B cell (primary cell): ENCODE results near the gene TRIP4. TPM values are rescaled to one million over a fixed set of nuclear protein-coding genes. Genes with fewer than 3 reads are reported as not detected.
A peak's percentile ranks its signal among the peaks of the same experiment; 100 is the strongest.

Experiments used
- ATAC-seq: fragments of 200-7000 bp; cut with Tn5 transposase; one replicate; pipeline ENCODE4 v1.10.0; 2021; ENCODE audit warnings: low read depth, mild to moderate bottlenecking, moderate number of reproducible peaks, moderate library complexity
- CTCF ChIA-PET: fragments of 350-600 bp; sonication (Branson Sonifier 250); formaldehyde crosslinking; loops from one replicate; lab custom pipeline; 2021; ENCODE audit warnings: antibody characterized with exemption, inconsistent platforms; lab: Charles Lee
- POLR2A ChIA-PET: fragments of 350-600 bp; sonication (Branson Sonifier 250); formaldehyde crosslinking; loops from one replicate; lab custom pipeline; 2021; ENCODE audit warnings: antibody characterized with exemption; lab: Charles Lee
- DNase-seq: peaks from one replicate; pipeline ENCODE4 v3.0.0; 2013
- H2AFZ ChIP-seq: 2 replicates; pipeline ENCODE4 v1.6.1; 2012; ENCODE audit warnings: mild to moderate bottlenecking, low read depth, low read length; ENCODE audit not compliant: insufficient read depth, poor library complexity, severe bottlenecking
- H3K27ac ChIP-seq, 2 donors: 1 replicate in 1 of 2; 2 replicates in 1 of 2; pipeline ENCODE4 v1.5.1; 2012 to 2013; ENCODE audit warnings: low read length in 2 of 2, mild to moderate bottlenecking in 2 of 2, moderate library complexity in 1 of 2
- H3K27me3 ChIP-seq, 4 experiments: fragments of 200-600 bp in 1 of 4; sonication (generic) in 1 of 4; replicated peaks in 1 of 4; 1 replicate in 2 of 4; 2 replicates in 2 of 4; pipeline versions ENCODE4 v1.6.1 to v1.7.0; 2013 to 2016; ENCODE audit warnings: low read length in 3 of 4, mild to moderate bottlenecking in 2 of 4, mixed read lengths in 1 of 4, moderate library complexity in 1 of 4; ENCODE audit not compliant: insufficient read depth in 4 of 4, control insufficient read depth in 3 of 4; ENCODE audit errors: control extremely low read depth in 1 of 4
- H3K36me3 ChIP-seq, 2 experiments: replicated peaks in 1 of 2; 1 replicate in 1 of 2; 2 replicates in 1 of 2; pipeline versions ENCODE4 v1.6.1 to v1.7.1; 2013; ENCODE audit warnings: low read length in 1 of 2; ENCODE audit not compliant: insufficient read depth in 2 of 2, control insufficient read depth in 1 of 2; ENCODE audit errors: control extremely low read depth in 1 of 2, extremely low read depth in 1 of 2
- H3K4me1 ChIP-seq, 2 donors: fragments of 200-600 bp in 1 of 2; sonication (generic) in 1 of 2; 1 replicate in 1 of 2; 2 replicates in 1 of 2; pipeline versions ENCODE4 v1.5.1 to v1.6.1; 2013 to 2017; ENCODE audit warnings: low read length in 2 of 2; ENCODE audit not compliant: control insufficient read depth in 2 of 2, insufficient read depth in 2 of 2
- H3K4me2 ChIP-seq: replicated peaks from 2 replicates; pipeline ENCODE3; 2012; ENCODE audit warnings: mild to moderate bottlenecking, low read depth, low read length; ENCODE audit not compliant: poor library complexity, severe bottlenecking
- H3K4me3 ChIP-seq, 5 experiments: fragments of 200-600 bp in 1 of 5; sonication (generic) in 1 of 5; 1 replicate in 3 of 5; 2 replicates in 2 of 5; pipeline versions ENCODE4 v1.5.1 to v1.7.0; 2011 to 2016; ENCODE audit warnings: low read length in 4 of 5, mild to moderate bottlenecking in 4 of 5, low read depth in 2 of 5, control low read depth in 1 of 5, moderate library complexity in 1 of 5; ENCODE audit not compliant: insufficient read depth in 1 of 5; ENCODE audit errors: control extremely low read depth in 1 of 5, extremely low read depth in 1 of 5
- H3K79me2 ChIP-seq: fragments of 200-600 bp; sonication (generic); one replicate; pipeline ENCODE4 v1.6.0; 2016; ENCODE audit warnings: low read length; ENCODE audit not compliant: control insufficient read depth, insufficient read depth
- H3K9ac ChIP-seq: fragments of 200-600 bp; sonication (generic); 2 replicates; pipeline ENCODE4 v1.6.1; 2017; ENCODE audit warnings: mild to moderate bottlenecking, low read length, moderate library complexity
- H3K9me3 ChIP-seq, 3 donors: one replicate each; pipeline versions ENCODE4 v1.6.1 to v1.7.1; 2013; ENCODE audit warnings: low read length in 2 of 3; ENCODE audit not compliant: control insufficient read depth in 2 of 3, insufficient read depth in 1 of 3; ENCODE audit errors: control extremely low read depth in 1 of 3
- H4K20me1 ChIP-seq: 2 replicates; pipeline ENCODE4 v1.6.0; 2012; ENCODE audit warnings: mild to moderate bottlenecking, low read length; ENCODE audit not compliant: insufficient read depth, control insufficient read depth, poor library complexity, severe bottlenecking
- H3K27ac Mint-ChIP-seq: one replicate; pipeline ENCODE4 v1.8.0; 2021; ENCODE audit warnings: mixed read lengths
- H3K27me3 Mint-ChIP-seq: one replicate; pipeline ENCODE4 v1.8.0; 2021; ENCODE audit warnings: mixed read lengths
- H3K4me1 Mint-ChIP-seq: one replicate; pipeline ENCODE4 v1.8.0; 2021; ENCODE audit warnings: mixed read lengths
- H3K4me3 Mint-ChIP-seq: one replicate; pipeline ENCODE4 v1.8.0; 2021; ENCODE audit warnings: mixed read lengths
- H3K9me3 Mint-ChIP-seq: one replicate; pipeline ENCODE4 v1.8.0; 2022; ENCODE audit warnings: mixed read lengths; ENCODE audit not compliant: insufficient read depth
- CTCF ChIP-seq: fragments of 200-600 bp; IDR thresholded peaks from one replicate; pipeline ENCODE4 v1.8.0; 2022; ENCODE audit warnings: antibody characterized with exemption, mild to moderate bottlenecking
- EZH2 ChIP-seq: IDR thresholded peaks from 2 replicates; pipeline ENCODE4 v1.6.1; 2012; ENCODE audit warnings: borderline replicate concordance, low read depth, mild to moderate bottlenecking, moderate library complexity, low read length; ENCODE audit not compliant: insufficient read depth, poor library complexity, severe bottlenecking
- WGBS: methylation state at CpG from one replicate; pipeline ENCODE4 v1.1.5; 2013; ENCODE audit warnings: missing lambda C conversion rate; ENCODE audit not compliant: insufficient coverage; 5-methylcytosine and 5-hydroxymethylcytosine counted together
- intact Hi-C: fragments of 100-400 bp; cut with micrococcal nuclease; formaldehyde crosslinking; loops from one replicate; pipeline ENCODE4 v1.10.0; 2022
- polyA plus RNA-seq: library from polyadenylated mRNA; depleted of rRNA; stranded (reverse); fragments of >200 nt; gene quantifications from 2 replicates; pipeline ENCODE4 v1.2.3, GENCODE V29; 2012
- total RNA-seq, 2 donors: library from RNA; stranded (reverse); fragments of 120-200 nt in 1 of 2; gene quantifications; 1 replicate in 1 of 2; 2 replicates in 1 of 2; pipeline versions ENCODE4 v1.2.3 to v1.2.4, GENCODE V29; 2013 to 2022

TRIP4 gene
- total and polyA plus RNA-seq, 2 donors (not counting 1 experiment from before 2014, with no cell fraction given): 13.7 to 38.2 TPM

DNA sequence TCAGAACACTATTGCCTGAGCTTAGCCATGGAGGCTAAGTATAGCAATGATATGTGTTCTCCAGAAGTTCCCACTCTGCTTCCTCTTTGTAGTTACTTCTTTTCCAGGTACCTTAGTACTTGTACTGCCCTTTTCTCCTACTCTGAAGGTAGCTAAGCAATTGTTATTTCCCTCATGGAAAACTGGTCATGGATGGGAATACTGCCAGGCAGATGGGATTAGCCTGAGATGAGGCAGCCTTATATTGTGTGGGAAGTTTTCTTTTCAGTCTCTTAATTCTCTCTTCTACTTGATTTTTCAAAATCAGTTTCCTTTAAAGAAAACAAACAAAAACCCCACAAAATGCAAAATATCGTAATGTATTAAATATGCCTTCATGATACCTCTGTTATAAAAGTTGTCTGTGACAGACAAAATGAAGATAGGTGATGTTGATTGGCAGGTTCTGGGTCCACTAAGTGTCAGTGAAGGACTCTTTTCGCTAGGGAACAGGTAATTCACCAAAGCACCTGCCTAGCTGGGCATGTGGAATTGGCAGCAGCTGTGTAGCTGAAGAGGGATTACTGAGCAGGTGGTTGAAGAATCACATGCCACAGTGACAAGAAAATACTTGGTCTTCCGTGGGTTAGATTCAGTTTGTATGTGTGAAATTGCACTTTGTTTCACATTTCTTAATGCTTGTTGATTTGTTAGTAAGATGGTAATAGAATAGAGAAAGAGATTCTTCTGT is 76.8 kb downstream of the TRIP4 start:
- peaks cover 5% of the 10 kb centered on the region for H4K20me1 ChIP-seq
- H3K27me3 ChIP-seq: no peaks in the 10 kb centered on the region
- DNase-seq (no peak), ATAC-seq (no peak)
- no peak overlapping the region for H3K4me3 ChIP-seq
- no peak overlapping the region for H3K27ac ChIP-seq
- H3K4me2 ChIP-seq: peak overlapping the region; percentile 26
- peaks cover 43 to 44% of the 10 kb centered on the region in 2 donors for H3K4me1 ChIP-seq
- Mint-ChIP-seq H3K27me3 (no peaks in the 10 kb centered on the region), H3K27ac (peak overlapping the region; percentile 5), H3K4me3 (peak overlapping the region; percentile 1), H3K9me3 (no peaks in the 10 kb centered on the region), H3K4me1 (peaks cover 54% of the 10 kb centered on the region)
- CTCF ChIA-PET: no interaction called here
- TF ChIP-seq CTCF (no peak), EZH2 (no peak)
- peaks cover 71% of the 10 kb centered on the region for H3K79me2 ChIP-seq
- no peak overlapping the region for H3K9ac ChIP-seq
- no peaks in the 10 kb centered on the region for H3K9me3 ChIP-seq
- WGBS: 60% methylated on average over 2 of the region's 3 CpGs
- H3K36me3 ChIP-seq: peaks cover 0 to under 1% of the 10 kb centered on the region in 2 experiments
- H2AFZ ChIP-seq: no peak overlapping the region
- intact Hi-C loops: loop anchor here (5.0 kb wide), 2 partner anchors 43 to 77 kb away; partner anchors contain the start of gene TRIP4
- POLR2A ChIA-PET: no interaction called here

GRCh38 chr15:64466408-64467141 is 78.9 kb downstream of the TRIP4 start:
- Mint-ChIP-seq H3K27me3 (no peaks in the 10 kb centered on the region), H3K4me1 (peaks cover 43% of the 10 kb centered on the region), H3K27ac (no peak overlapping the region), H3K4me3 (no peak overlapping the region), H3K9me3 (no peaks in the 10 kb centered on the region)
- WGBS: no CpG with 5 or more reads among the region's 4 CpGs
- Histone ChIP-seq H3K4me1 (peaks cover 31% of the 10 kb centered on the region in 2 donors), H3K79me2 (peaks cover 82% of the 10 kb centered on the region), H3K9ac (no peak overlapping the region), H3K9me3 (no peaks in the 10 kb centered on the region), H3K27ac (no peak overlapping the region), H3K36me3 (peaks cover 0 to 2% of the 10 kb centered on the region in 2 experiments), H2AFZ (no peak overlapping the region), H3K27me3 (no peaks in the 10 kb centered on the region), H4K20me1 (peaks cover 5% of the 10 kb centered on the region), H3K4me2 (no peak overlapping the region), H3K4me3 (no peak overlapping the region)
- no peak for DNase-seq
- ChIA-PET CTCF (no interaction called here), POLR2A (no interaction called here)
- TF ChIP-seq CTCF: no peak
- TF ChIP-seq EZH2: no peak
- intact Hi-C loops: no loop called here
- ATAC-seq: no peak
